ENCODE results near the gene PAK5. TPM values are rescaled to one million over a fixed set of nuclear protein-coding genes. Genes with fewer than 3 reads are reported as not detected.

The PAK5 gene
- total RNA-seq, 1 experiment from 2014 or later, result not detected

DNA sequence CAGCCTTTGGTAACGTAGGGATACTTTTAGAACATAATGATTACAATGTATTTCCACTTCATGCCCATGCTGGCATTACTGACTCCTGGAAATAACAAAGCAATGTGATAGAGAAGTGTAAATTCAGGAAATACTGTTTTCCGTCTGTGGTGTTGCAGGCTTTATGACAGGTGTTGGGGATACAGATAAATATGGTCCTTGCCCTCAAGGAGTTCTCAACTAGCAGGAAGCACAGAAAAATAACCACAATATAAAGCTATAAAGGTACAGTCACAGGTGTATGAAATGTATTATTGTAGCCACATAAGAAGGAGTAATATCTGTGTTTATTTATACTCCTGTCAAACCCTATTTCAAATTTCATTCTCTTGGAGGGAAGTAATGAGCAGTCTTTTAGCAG lies 337.4 kb downstream of the PAK5 start:
- Histone ChIP-seq H2AFZ (ENCODE audit: low read length) (no peak overlapping the region), H3K4me2 (ENCODE audit: low read length) (no peak overlapping the region), H3K9ac (ENCODE audit: low read length) (no peak overlapping the region), H3K9me3 (ENCODE audit: low read length) (no peaks in the 10 kb centered on the region), H3K79me2 (ENCODE audit: low read length) (no peaks in the 10 kb centered on the region), H3K4me1 (ENCODE audit: insufficient read depth, low read length) (no peaks in the 10 kb centered on the region), H4K20me1 (ENCODE audit: low read length) (no peaks in the 10 kb centered on the region), H3K4me3 (ENCODE audit: low read length) (no peak overlapping the region), H3F3A (ENCODE audit: low read length, unreplicated experiment) (no peaks in the 10 kb centered on the region), H3K9me2 (replicated peaks; ENCODE audit: low read length) (no peaks in the 10 kb centered on the region), H3K27me3 (ENCODE audit: low read length) (no peaks in the 10 kb centered on the region), H3K36me3 (ENCODE audit: low read depth, low read length) (no peaks in the 10 kb centered on the region), H3K27ac (ENCODE audit: low read length) (no peak overlapping the region)
- ATAC-seq, result no peak
- ChIA-PET POLR2A (ENCODE audit: unreplicated experiment) (no interaction called here), CTCF (no interaction called here)
- intact Hi-C loops (cut with micrococcal nuclease), result no loop called here
- TF ChIP-seq EZH2phosphoT487 (IDR thresholded peaks at IDR 0.05; ENCODE audit: borderline replicate concordance, low read length), result no peak
- no peak for TF ChIP-seq EZH2 (IDR thresholded peaks at IDR 0.05; ENCODE audit: low read length, unreplicated experiment)
- TF ChIP-seq, protein P1, sequence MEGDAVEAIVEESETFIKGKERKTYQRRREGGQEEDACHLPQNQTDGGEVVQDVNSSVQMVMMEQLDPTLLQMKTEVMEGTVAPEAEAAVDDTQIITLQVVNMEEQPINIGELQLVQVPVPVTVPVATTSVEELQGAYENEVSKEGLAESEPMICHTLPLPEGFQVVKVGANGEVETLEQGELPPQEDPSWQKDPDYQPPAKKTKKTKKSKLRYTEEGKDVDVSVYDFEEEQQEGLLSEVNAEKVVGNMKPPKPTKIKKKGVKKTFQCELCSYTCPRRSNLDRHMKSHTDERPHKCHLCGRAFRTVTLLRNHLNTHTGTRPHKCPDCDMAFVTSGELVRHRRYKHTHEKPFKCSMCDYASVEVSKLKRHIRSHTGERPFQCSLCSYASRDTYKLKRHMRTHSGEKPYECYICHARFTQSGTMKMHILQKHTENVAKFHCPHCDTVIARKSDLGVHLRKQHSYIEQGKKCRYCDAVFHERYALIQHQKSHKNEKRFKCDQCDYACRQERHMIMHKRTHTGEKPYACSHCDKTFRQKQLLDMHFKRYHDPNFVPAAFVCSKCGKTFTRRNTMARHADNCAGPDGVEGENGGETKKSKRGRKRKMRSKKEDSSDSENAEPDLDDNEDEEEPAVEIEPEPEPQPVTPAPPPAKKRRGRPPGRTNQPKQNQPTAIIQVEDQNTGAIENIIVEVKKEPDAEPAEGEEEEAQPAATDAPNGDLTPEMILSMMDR (conservative IDR thresholded peaks at IDR 0.05; ENCODE audit: low read depth, low read length), result no peak
- no peak for DNase-seq
- no TSS peak for BruUV-seq (replicated peaks)

DNA sequence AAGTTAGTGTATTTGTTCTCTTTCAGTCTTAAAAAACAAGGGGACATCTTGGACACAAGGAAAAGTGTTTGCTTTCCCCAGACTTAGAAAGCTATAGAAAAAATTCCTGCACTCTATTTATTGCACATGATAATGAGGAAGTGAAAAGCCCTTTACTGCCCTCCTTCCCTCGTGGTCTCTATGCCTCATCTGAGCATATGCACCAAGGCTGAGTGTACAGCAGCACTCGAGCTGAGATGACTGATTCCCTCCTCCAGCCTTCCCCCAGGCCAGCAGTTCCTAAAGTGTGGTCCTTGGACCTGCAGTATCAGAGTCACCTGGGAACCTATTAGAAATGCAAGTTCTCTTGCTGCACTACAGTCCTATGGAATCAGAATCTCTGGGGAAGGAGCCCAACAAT lies 338.8 kb downstream of the PAK5 start:
- CTCF ChIA-PET, result no interaction called here
- no peak overlapping the region for H3K9ac ChIP-seq (ENCODE audit: low read length)
- no peaks in the 10 kb centered on the region for H3K4me1 ChIP-seq (ENCODE audit: insufficient read depth, low read length)
- H3K4me2 ChIP-seq (ENCODE audit: low read length), result no peak overlapping the region
- no peak overlapping the region for H3K4me3 ChIP-seq (ENCODE audit: low read length)
- no peaks in the 10 kb centered on the region for H3K9me3 ChIP-seq (ENCODE audit: low read length)
- no peaks in the 10 kb centered on the region for H3K9me2 ChIP-seq (replicated peaks; ENCODE audit: low read length)
- H2AFZ ChIP-seq (ENCODE audit: low read length), result no peak overlapping the region
- H3K27me3 ChIP-seq (ENCODE audit: low read length), result no peaks in the 10 kb centered on the region
- no peak for TF ChIP-seq EZH2 (IDR thresholded peaks at IDR 0.05; ENCODE audit: low read length, unreplicated experiment)
- TF ChIP-seq, protein P1 (conservative IDR thresholded peaks at IDR 0.05; ENCODE audit: low read depth, low read length), result no peak
- TF ChIP-seq EZH2phosphoT487 (IDR thresholded peaks at IDR 0.05; ENCODE audit: borderline replicate concordance, low read length), result no peak
- POLR2A ChIA-PET (ENCODE audit: unreplicated experiment), result no interaction called here
- ATAC-seq (no peak), DNase-seq (no peak)
- BruUV-seq (replicated peaks), result no TSS peak
- H3K36me3 ChIP-seq (ENCODE audit: low read depth, low read length), result no peaks in the 10 kb centered on the region
- H4K20me1 ChIP-seq (ENCODE audit: low read length), result no peaks in the 10 kb centered on the region
- intact Hi-C loops (cut with micrococcal nuclease), result no loop called here
- H3K27ac ChIP-seq (ENCODE audit: low read length), result no peak overlapping the region
- no peaks in the 10 kb centered on the region for H3F3A ChIP-seq (ENCODE audit: low read length, unreplicated experiment)
- no peaks in the 10 kb centered on the region for H3K79me2 ChIP-seq (ENCODE audit: low read length)

DNA sequence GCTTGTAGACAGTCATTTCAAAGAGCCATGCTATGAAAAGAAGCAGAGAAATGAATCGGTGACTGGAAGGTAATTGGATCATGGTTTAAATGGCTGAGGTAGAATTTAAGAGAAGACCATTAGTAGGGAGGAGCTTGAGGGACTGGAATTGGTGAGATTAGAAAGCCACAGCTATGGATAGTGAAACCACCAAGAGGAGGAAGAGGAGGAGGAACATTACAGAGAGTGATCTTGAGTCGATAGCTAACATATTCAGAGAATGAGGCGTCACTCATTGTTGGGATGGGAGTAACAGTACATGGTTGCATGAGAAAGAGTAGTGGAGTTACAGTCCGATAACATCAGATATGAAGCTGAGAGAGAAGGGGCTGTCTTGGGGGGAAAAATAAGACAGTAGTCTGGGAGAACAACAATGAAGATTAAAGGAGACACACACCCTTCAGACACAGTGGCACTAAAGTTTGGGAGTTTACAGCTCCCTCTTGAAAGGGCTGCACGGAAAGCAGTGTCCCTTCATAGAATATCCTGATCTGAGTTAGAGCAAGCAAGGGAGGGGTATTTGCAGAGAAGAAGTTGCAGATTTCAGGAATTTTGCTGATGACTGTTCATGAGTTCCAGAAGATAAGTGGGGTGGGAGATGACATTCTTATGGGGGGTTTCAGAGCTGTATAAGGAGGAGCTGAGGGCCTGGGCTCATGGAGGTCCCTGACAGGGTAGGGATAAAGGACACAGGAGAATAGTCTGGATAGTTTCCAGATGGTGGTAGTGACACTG lies 339.6 kb downstream of the PAK5 start:
- POLR2A ChIA-PET (ENCODE audit: unreplicated experiment), result no interaction called here
- Histone ChIP-seq H3K4me1 (ENCODE audit: insufficient read depth, low read length) (no peaks in the 10 kb centered on the region), H2AFZ (ENCODE audit: low read length) (no peak overlapping the region)

More for the DNA sequence above, 339.6 kb downstream of the PAK5 start:
- no peak for TF ChIP-seq EZH2 (IDR thresholded peaks at IDR 0.05; ENCODE audit: low read length, unreplicated experiment)
- TF ChIP-seq EZH2phosphoT487 (IDR thresholded peaks at IDR 0.05; ENCODE audit: borderline replicate concordance, low read length), result no peak
- TF ChIP-seq, protein P1 (conservative IDR thresholded peaks at IDR 0.05; ENCODE audit: low read depth, low read length), result no peak
- H3K36me3 ChIP-seq (ENCODE audit: low read depth, low read length), result no peaks in the 10 kb centered on the region
- DNase-seq (no peak), ATAC-seq (no peak)
- intact Hi-C loops (cut with micrococcal nuclease), result no loop called here
- H3K27ac ChIP-seq (ENCODE audit: low read length), result no peak overlapping the region
- no peaks in the 10 kb centered on the region for H3K9me3 ChIP-seq (ENCODE audit: low read length)
- H3K79me2 ChIP-seq (ENCODE audit: low read length), result no peaks in the 10 kb centered on the region
- BruUV-seq (replicated peaks), result no TSS peak
- no peaks in the 10 kb centered on the region for H4K20me1 ChIP-seq (ENCODE audit: low read length)
- CTCF ChIA-PET, result no interaction called here
- no peak overlapping the region for H3K4me3 ChIP-seq (ENCODE audit: low read length)
- H3K9ac ChIP-seq (ENCODE audit: low read length), result no peak overlapping the region
- H3K4me2 ChIP-seq (ENCODE audit: low read length), result no peak overlapping the region
- H3F3A ChIP-seq (ENCODE audit: low read length, unreplicated experiment), result no peaks in the 10 kb centered on the region
- H3K9me2 ChIP-seq (replicated peaks; ENCODE audit: low read length), result no peaks in the 10 kb centered on the region
- no peaks in the 10 kb centered on the region for H3K27me3 ChIP-seq (ENCODE audit: low read length)

Measured in PC-3 (cell line).